ENCODE measurements around the gene IRAK1.

Gene IRAK1

GRCh38 chrX:154011376-154012335 is 8.0 kb downstream of the IRAK1 start:
- no peak for TF ChIP-seq CTCF (conservative IDR thresholded peaks at IDR 0.05; ENCODE audit: low read depth, low read length)
- no peak overlapping the region for H3K4me3 ChIP-seq (ENCODE audit: low read length)
- no peak for DNase-seq (ENCODE audit: low read depth)

GRCh38 chrX:154010330-154011087 is 9.2 kb downstream of the IRAK1 start:
- no peak for TF ChIP-seq CTCF (conservative IDR thresholded peaks at IDR 0.05; ENCODE audit: low read depth, low read length)
- H3K4me3 ChIP-seq (ENCODE audit: low read length), result no peak overlapping the region
- DNase-seq (ENCODE audit: low read depth), result no peak

- no peak for TF ChIP-seq CTCF (conservative IDR thresholded peaks at IDR 0.05; ENCODE audit: low read depth, low read length)
- no peak for DNase-seq (ENCODE audit: low read depth)
- H3K4me3 ChIP-seq (ENCODE audit: low read length), result no peak overlapping the region
Measured at GRCh38 chrX:154008521-154008920, 11.2 kb downstream of the IRAK1 start.

GRCh38 chrX:154006947-154007346 is 12.8 kb downstream of the IRAK1 start:
- DNase-seq (ENCODE audit: low read depth), result no peak
- no peak overlapping the region for H3K4me3 ChIP-seq (ENCODE audit: low read length)
- no peak for TF ChIP-seq CTCF (conservative IDR thresholded peaks at IDR 0.05; ENCODE audit: low read depth, low read length)

GRCh38 chrX:154004315-154004714 is 15.4 kb downstream of the IRAK1 start:
- no peak overlapping the region for H3K4me3 ChIP-seq (ENCODE audit: low read length)
- no peak for TF ChIP-seq CTCF (conservative IDR thresholded peaks at IDR 0.05; ENCODE audit: low read depth, low read length)
- no peak for DNase-seq (ENCODE audit: low read depth)

GRCh38 chrX:154002215-154002719 is 17.4 kb downstream of the IRAK1 start:
- no peak for TF ChIP-seq CTCF (conservative IDR thresholded peaks at IDR 0.05; ENCODE audit: low read depth, low read length)
- no peak overlapping the region for H3K4me3 ChIP-seq (ENCODE audit: low read length)
- DNase-seq (ENCODE audit: low read depth), result no peak

Data from retinal pigment epithelial cell (primary cell).